CD14-positive monocyte (primary cell): ENCODE measurements around the gene GSTT4. TPM values are rescaled to one million over a fixed set of nuclear protein-coding genes. Genes with fewer than 3 reads are reported as not detected.

Experiments used
- DNase-seq, 3 donors: peaks; one replicate each; pipeline ENCODE4 v3.0.0-alpha.2; 2011 to 2022
- H2AFZ ChIP-seq: 2 replicates; pipeline ENCODE4 v1.6.0; 2012; ENCODE audit warnings: mild to moderate bottlenecking, low read depth, low read length, inconsistent platforms; ENCODE audit not compliant: insufficient read depth, poor library complexity, severe bottlenecking
- H3K27ac ChIP-seq, 2 donors: 1 replicate in 1 of 2; 2 replicates in 1 of 2; pipeline ENCODE4 v1.5.1; 2012 to 2013; ENCODE audit warnings: low read length in 2 of 2, control low read depth in 1 of 2, inconsistent platforms in 1 of 2, low read depth in 1 of 2, mild to moderate bottlenecking in 1 of 2
- H3K27me3 ChIP-seq, 2 donors: one replicate each; pipeline versions ENCODE4 v1.6.0 to v1.6.1; 2011 to 2013; ENCODE audit warnings: low read length in 2 of 2; ENCODE audit not compliant: control insufficient read depth in 2 of 2, insufficient read depth in 2 of 2
- H3K36me3 ChIP-seq, 2 donors: replicated peaks in 1 of 2; 1 replicate in 1 of 2; 2 replicates in 1 of 2; pipeline versions ENCODE4 v1.5.1 to v1.6.1; 2012 to 2013; ENCODE audit warnings: low read length in 2 of 2, control low read depth in 1 of 2, inconsistent platforms in 1 of 2, mild to moderate bottlenecking in 1 of 2; ENCODE audit not compliant: insufficient read depth in 2 of 2, control insufficient read depth in 1 of 2
- H3K4me1 ChIP-seq, 2 donors: 1 replicate in 1 of 2; 2 replicates in 1 of 2; pipeline versions ENCODE4 v1.5.1 to v1.6.1; 2012 to 2013; ENCODE audit warnings: low read length in 2 of 2, control low read depth in 1 of 2, inconsistent platforms in 1 of 2, mild to moderate bottlenecking in 1 of 2, moderate library complexity in 1 of 2; ENCODE audit not compliant: insufficient read depth in 2 of 2, control insufficient read depth in 1 of 2
- H3K4me2 ChIP-seq: replicated peaks from 2 replicates; pipeline ENCODE3; 2012; ENCODE audit warnings: low read length, moderate library complexity, mild to moderate bottlenecking; ENCODE audit not compliant: poor library complexity, severe bottlenecking; ENCODE audit errors: extremely low read depth
- H3K4me3 ChIP-seq, 3 experiments: fragments of 200-600 bp in 1 of 3; sonication (generic) in 1 of 3; replicated peaks in 1 of 3; 1 replicate in 2 of 3; 2 replicates in 1 of 3; pipeline ENCODE4 v1.5.1; 2011 to 2013; ENCODE audit warnings: low read length in 3 of 3, mild to moderate bottlenecking in 3 of 3, control low read depth in 2 of 3, low read depth in 2 of 3, inconsistent platforms in 1 of 3, moderate library complexity in 1 of 3
- H3K79me2 ChIP-seq: 2 replicates; pipeline ENCODE4 v1.6.0; 2012; ENCODE audit warnings: mild to moderate bottlenecking, control low read depth, inconsistent platforms, low read length, moderate library complexity; ENCODE audit not compliant: insufficient read depth
- H3K9ac ChIP-seq: 2 replicates; pipeline ENCODE4 v1.6.0; 2017; ENCODE audit warnings: low read length, mild to moderate bottlenecking; ENCODE audit not compliant: insufficient read depth, poor library complexity, severe bottlenecking
- H3K9me3 ChIP-seq, 2 donors: replicated peaks in 1 of 2; 1 replicate in 1 of 2; 2 replicates in 1 of 2; pipeline versions ENCODE4 v1.5.1 to v1.6.1; 2012 to 2013; ENCODE audit warnings: low read length in 2 of 2, control low read depth in 1 of 2; ENCODE audit not compliant: control insufficient read depth in 1 of 2, insufficient read depth in 1 of 2
- H4K20me1 ChIP-seq: 2 replicates; pipeline ENCODE4 v1.6.0; 2012; ENCODE audit warnings: mild to moderate bottlenecking, low read length, control low read depth, moderate library complexity; ENCODE audit not compliant: insufficient read depth
- H3K27ac Mint-ChIP-seq, 7 donors: one replicate each; pipeline ENCODE4 v1.8.0; 2020; ENCODE audit warnings: mild to moderate bottlenecking in 7 of 7, mixed read lengths in 7 of 7, moderate library complexity in 6 of 7, inconsistent platforms in 2 of 7
- H3K27me3 Mint-ChIP-seq, 3 donors: one replicate each; pipeline ENCODE4 v1.8.0; 2021 to 2022; ENCODE audit warnings: low read depth in 3 of 3, mild to moderate bottlenecking in 3 of 3, mixed read lengths in 3 of 3, moderate library complexity in 3 of 3, inconsistent platforms in 1 of 3
- H3K36me3 Mint-ChIP-seq, 2 donors: one replicate each; pipeline ENCODE4 v1.8.0; 2020; ENCODE audit warnings: mixed read lengths in 2 of 2, inconsistent platforms in 1 of 2, mild to moderate bottlenecking in 1 of 2
- H3K4me1 Mint-ChIP-seq: one replicate; pipeline ENCODE4 v1.8.0; 2020; ENCODE audit warnings: mild to moderate bottlenecking, mixed read lengths
- H3K4me3 Mint-ChIP-seq, 2 donors: one replicate each; pipeline ENCODE4 v1.8.0; 2020; ENCODE audit warnings: mild to moderate bottlenecking in 2 of 2, mixed read lengths in 2 of 2, moderate library complexity in 1 of 2
- H3K9me3 Mint-ChIP-seq, 7 donors: one replicate each; pipeline ENCODE4 v1.8.0; 2020 to 2022; ENCODE audit warnings: mixed read lengths in 7 of 7, mild to moderate bottlenecking in 6 of 7, moderate library complexity in 6 of 7, inconsistent platforms in 2 of 7
- CTCF ChIP-seq: fragments of 200-600 bp; IDR thresholded peaks from one replicate; pipeline ENCODE4 v1.8.0; 2022; ENCODE audit warnings: antibody characterized with exemption, mild to moderate bottlenecking
- WGBS: methylation state at CpG from one replicate; pipeline ENCODE4 v1.1.5; 2013; ENCODE audit warnings: missing lambda C conversion rate; ENCODE audit not compliant: insufficient coverage; 5-methylcytosine and 5-hydroxymethylcytosine counted together
- intact Hi-C, 2 donors: fragments of 100-400 bp; cut with micrococcal nuclease; formaldehyde crosslinking; loops; one replicate each; pipeline versions ENCODE4 v1.15.0 to v1.15.1; 2023
- polyA plus RNA-seq, 3 donors: library from polyadenylated mRNA; depleted of rRNA in 1 of 3; unstranded in 2 of 3; stranded (reverse) in 1 of 3; fragments of 300-500 nt in 2 of 3; fragments of >200 nt in 1 of 3; fragmentation: Illumina TruSeq in 2 of 3; gene quantifications; 1 replicate in 2 of 3; 2 replicates in 1 of 3; pipeline ENCODE4 v1.2.3, GENCODE V29; 2012 to 2021

GSTT4 gene
- polyA plus RNA-seq, 3 donors = not detected

GRCh38 chr22:24023204-24023789 is 18.0 kb upstream of the GSTT4 start:
- no peaks in the 10 kb centered on the region for H3K4me1 ChIP-seq
- H3K27me3 ChIP-seq = no peaks in the 10 kb centered on the region
- intact Hi-C loops = no loop called here
- Mint-ChIP-seq H3K4me3 (no peak overlapping the region), H3K9me3 (peaks cover 0 to 6% (median 0%) of the 10 kb centered on the region in 7 donors), H3K27ac (no peak overlapping the region), H3K27me3 (peaks cover 0 to 1% (median 0%) of the 10 kb centered on the region in 3 donors), H3K4me1 (no peaks in the 10 kb centered on the region), H3K36me3 (peaks cover 18 to 19% of the 10 kb centered on the region in 2 donors)
- peaks cover 18% of the 10 kb centered on the region for H3K79me2 ChIP-seq
- no peaks in the 10 kb centered on the region for H3K9me3 ChIP-seq
- H3K36me3 ChIP-seq = peaks cover 6 to 14% of the 10 kb centered on the region in 2 donors
- no peak overlapping the region for H3K27ac ChIP-seq
- no peak for TF ChIP-seq CTCF
- no peak overlapping the region for H2AFZ ChIP-seq
- H3K4me2 ChIP-seq = no peak overlapping the region
- H3K4me3 ChIP-seq = no peak overlapping the region
- no peaks in the 10 kb centered on the region for H4K20me1 ChIP-seq
- DNase-seq = no peak
- H3K9ac ChIP-seq = no peak overlapping the region

DNA sequence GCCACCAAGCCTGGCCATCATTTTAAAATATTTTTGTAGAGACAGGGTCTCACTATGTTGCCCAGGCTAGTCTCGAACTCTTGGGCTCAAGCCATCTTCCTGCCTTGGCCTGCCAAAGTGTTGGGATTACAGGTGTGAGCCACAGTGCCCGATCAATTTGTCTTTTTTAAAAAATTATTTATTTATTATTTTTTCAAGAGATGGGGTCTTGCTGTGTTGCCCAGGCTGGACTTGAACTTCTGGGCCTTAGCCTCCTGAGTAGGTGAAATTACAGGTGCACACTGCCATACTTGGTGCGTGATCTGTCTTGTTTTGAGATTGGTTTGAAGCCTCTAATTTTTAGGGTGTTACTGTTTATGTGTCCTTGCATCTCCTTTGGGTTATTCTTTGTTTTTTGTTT is 16.1 kb upstream of the GSTT4 start:
- Mint-ChIP-seq H3K27me3 (peaks cover 0 to 2% (median 0%) of the 10 kb centered on the region in 3 donors), H3K9me3 (peaks cover 0 to 6% (median 0%) of the 10 kb centered on the region in 7 donors), H3K4me1 (no peaks in the 10 kb centered on the region), H3K4me3 (no peak overlapping the region), H3K27ac (peak overlapping the region in 1 of 7 donors; percentile 50), H3K36me3 (peaks cover 15 to 20% of the 10 kb centered on the region in 2 donors)
- H4K20me1 ChIP-seq = no peaks in the 10 kb centered on the region
- peaks cover 2 to 22% of the 10 kb centered on the region in 2 donors for H3K36me3 ChIP-seq
- no peak overlapping the region for H3K4me3 ChIP-seq
- intact Hi-C loops = no loop called here
- H3K79me2 ChIP-seq = peaks cover 29% of the 10 kb centered on the region
- H3K4me2 ChIP-seq = no peak overlapping the region
- no peaks in the 10 kb centered on the region for H3K27me3 ChIP-seq
- TF ChIP-seq CTCF = no peak
- H3K9ac ChIP-seq = no peak overlapping the region
- DNase-seq = no peak
- H3K4me1 ChIP-seq = no peaks in the 10 kb centered on the region
- 100% methylated on average over 1 of the region's 3 CpGs for WGBS
- H3K27ac ChIP-seq = no peak overlapping the region
- H3K9me3 ChIP-seq = no peaks in the 10 kb centered on the region
- no peak overlapping the region for H2AFZ ChIP-seq
